ENCODE data around the gene MRPL32.

The MRPL32 gene

GRCh38 chr7:42926204-42926603 is 6.0 kb upstream of the MRPL32 start:
- DNase-seq, result no peak

GRCh38 chr7:42928754-42929153 is 3.4 kb upstream of the MRPL32 start:
- no peak for DNase-seq

- DNase-seq, result no peak
Observed at GRCh38 chr7:42929449-42929848, 2.7 kb upstream of the MRPL32 start.

GRCh38 chr7:42930889-42931288 is 1.3 kb upstream of the MRPL32 start:
- DNase-seq, result no peak

DNA sequence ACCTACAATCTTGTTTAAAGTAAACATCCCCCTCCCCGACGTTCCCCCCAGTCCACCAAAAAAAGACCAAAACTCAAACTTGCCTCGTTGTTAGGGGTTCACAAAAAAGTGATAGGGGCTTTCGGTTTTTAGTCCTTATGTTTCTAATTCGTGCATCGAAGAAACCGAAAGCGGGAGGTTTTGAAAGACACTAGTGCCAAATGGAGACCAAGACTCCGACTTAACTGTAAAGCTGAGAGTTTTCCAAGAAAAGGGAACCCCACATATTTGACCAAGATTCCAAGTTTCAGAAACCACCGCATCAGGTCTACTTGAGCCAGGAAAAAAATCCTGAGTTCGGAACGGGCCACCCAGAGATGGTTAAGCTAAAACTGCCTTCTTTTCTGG is 736 bp upstream of the MRPL32 start:
- DNase-seq, result no peak

- DNase-seq, result peak in 14 of 56 donors; percentile 2 to 47 (median 20)
Observed at GRCh38 chr7:42932811-42933591, 825 bp downstream of the MRPL32 start.

GRCh38 chr7:42934291-42934690 is 2.1 kb downstream of the MRPL32 start:
- DNase-seq, result no peak

- DNase-seq, result no peak
Observed at GRCh38 chr7:42935861-42936260, 3.7 kb downstream of the MRPL32 start.

DNA sequence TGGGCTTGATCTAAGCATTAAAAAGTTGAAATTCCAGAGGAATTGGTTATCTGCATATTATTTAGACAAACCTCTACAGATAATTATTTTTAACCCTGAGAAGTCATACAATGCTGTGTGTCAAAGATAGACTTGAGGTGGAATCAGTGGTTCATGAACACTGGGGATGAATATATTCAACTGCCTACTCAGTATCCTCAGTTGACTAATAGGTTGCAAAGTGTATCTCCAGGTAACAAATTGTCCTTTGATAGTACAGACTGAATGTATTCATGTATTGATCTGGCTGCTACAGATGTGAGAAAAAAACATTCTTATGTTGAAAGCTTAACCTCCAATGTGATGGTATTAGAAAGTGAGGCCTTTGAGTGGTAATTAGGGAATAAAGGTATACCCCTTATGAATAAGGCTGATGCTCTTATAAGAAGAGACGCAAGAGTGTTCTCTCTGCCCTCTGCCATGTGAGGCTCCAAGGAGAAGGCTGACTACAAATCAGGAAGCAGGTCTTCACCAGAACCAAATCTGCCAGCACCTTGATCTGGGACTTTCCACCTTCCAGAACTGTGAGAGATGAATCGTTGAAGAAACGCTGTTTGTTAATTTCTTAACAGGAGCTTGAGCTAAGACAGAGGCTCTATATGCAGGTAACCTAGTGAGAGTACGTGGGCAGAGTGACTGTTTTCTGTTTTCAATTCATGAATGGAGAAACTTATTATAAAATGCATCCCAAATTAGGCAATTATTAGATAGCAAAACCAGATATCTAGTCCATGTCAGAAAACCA is 7.5 kb downstream of the MRPL32 start:
- DNase-seq, result no peak

- peak in 54 of 56 donors; percentile 3 to 94 (median 54) for DNase-seq
Observed at GRCh38 chr7:42940985-42941847, 9.0 kb downstream of the MRPL32 start.

DNA sequence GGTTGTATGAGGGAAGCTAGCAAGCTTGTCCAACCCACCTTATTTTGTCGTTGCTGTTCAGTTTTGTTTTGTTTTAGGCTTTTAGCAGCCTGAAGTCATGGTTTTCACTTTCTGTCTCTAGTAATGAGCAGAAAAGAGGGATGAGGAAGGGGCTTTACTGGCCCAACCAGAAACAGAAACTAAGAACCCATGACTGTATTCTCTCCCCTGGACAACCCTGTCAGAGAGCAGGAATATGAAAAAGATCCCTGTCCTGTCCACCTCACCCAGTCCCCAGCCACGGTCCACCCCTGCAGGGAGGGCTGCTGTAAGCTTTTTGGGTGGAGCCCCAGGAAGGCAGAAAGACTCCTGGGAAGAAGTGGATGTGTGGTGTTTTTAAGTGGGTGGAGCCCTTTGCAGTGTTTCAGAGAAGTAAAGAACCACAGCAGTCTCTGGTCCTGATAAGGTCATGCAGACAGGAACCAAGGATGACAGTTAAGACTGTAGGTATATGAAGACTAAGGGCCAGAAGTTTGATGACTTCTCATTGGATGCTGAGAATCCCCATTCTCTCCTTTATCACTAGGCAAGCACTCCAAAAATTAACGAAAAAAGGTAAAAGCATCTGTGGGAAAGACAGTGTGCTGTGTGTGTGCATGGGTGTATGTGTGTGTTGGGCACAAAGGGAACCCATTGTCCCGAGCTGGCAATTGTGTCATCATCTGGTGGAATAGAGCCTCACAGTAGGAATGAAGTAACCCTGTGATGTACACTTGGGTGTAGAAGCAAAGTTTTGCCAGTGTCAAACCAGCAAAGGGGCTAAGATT is 13.8 kb downstream of the MRPL32 start:
- DNase-seq, result peak in 12 of 56 donors; percentile 2 to 35 (median 6)

GRCh38 chr7:42946627-42946950 is 14.4 kb downstream of the MRPL32 start:
- no peak for DNase-seq

DNA sequence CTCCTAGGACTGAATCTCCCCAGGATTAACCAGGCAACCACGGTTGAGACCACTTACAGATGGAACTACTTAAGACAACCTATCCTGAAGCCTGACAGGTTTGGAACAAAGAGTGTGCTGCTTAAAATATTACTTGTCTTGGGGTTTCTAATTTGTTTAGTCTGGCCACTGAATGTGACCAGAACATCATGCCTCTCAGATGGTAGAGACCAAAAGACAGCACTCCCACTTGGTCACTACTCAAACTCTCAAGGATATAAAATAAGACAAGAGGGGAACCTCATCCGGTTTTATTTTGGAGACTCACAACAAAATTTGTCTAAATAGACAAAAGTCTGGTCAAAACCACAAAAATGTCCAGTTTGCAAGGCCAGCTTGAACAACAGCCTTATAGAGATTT is 15.3 kb downstream of the MRPL32 start:
- no peak for DNase-seq

GRCh38 chr7:42950417-42950816 is 18.2 kb downstream of the MRPL32 start:
- DNase-seq, result no peak

GRCh38 chr7:42952328-42952727 is 20.2 kb downstream of the MRPL32 start:
- no peak for DNase-seq

GRCh38 chr7:42953994-42954393 is 21.8 kb downstream of the MRPL32 start:
- no peak for DNase-seq

GRCh38 chr7:42956062-42956461 is 23.9 kb downstream of the MRPL32 start:
- DNase-seq, result no peak

DNA sequence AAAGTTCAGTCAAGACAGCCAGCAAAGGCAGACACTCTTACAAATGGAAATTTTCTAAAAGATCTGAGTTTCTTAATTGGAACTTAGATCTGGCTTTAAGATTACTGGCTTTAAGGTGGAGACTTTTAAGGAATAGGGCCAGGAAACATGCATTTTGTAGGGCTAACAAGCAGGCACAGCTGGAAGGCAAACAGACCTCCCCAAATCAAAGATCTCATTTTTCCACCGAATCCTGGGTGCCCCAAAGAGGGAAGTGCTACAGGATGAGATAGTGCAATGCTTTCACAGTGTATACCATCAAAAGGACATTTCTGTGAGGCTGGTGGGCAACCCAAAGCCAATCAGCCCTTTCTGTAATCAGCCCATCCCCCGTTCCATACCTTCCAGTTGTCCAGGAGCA is 27.4 kb downstream of the MRPL32 start:
- DNase-seq, result no peak

- no peak for DNase-seq
Observed at GRCh38 chr7:42960762-42961161, 28.6 kb downstream of the MRPL32 start.

DNA sequence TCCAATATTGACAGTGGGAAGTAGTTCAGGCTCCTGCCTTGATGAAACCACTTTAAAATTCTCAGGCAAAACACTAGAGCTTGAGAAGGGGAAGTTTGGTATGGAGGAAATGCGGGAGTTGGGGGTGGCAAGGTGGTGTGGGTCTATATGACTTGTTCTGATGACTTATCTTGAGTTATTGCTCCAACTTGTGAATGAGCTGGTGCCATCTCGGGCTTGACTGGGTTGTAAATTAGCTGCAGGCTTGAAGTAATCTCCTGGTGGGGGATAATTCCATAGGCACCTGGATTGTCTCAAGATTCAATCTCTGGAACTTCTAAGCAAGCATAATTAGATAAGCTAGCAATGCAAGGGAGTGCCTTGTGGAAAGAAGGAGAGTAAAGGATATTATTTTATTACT is 29.0 kb downstream of the MRPL32 start:
- no peak for DNase-seq

DNA sequence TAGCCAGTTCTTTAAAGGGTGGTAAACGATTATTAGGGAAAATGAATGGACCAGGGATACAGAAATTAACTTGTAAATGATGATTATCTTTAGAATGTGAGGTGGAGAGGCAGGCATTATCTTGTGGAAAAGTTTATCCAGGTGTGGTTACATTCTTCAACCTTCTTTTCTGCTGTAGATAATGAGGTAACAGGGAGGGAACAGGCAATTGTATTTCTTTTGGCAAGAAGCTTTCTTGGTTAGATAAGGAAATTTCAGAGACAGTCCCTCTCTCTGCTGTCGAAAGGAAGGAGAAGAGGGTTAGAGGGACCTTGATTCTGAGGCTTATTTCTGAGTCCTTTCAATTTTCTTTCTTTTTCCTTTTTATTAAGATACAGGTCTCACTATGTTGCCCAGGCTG is 32.1 kb downstream of the MRPL32 start:
- DNase-seq, result no peak
